Mucosa of stomach (tissue), 1 donor: ENCODE data around the gene CAVIN4.

Experiments
- H3K27me3 ChIP-seq: one replicate; pipeline ENCODE4 v1.7.0; 2013; ENCODE audit warnings: mild to moderate bottlenecking, low read length; ENCODE audit not compliant: control insufficient read depth, insufficient read depth
- H3K36me3 ChIP-seq: one replicate; pipeline ENCODE4 v1.7.0; 2013; ENCODE audit warnings: low read length; ENCODE audit not compliant: control insufficient read depth, insufficient read depth
- H3K4me1 ChIP-seq: one replicate; pipeline ENCODE4 v1.7.0; 2013; ENCODE audit warnings: mild to moderate bottlenecking, low read length; ENCODE audit not compliant: control insufficient read depth, insufficient read depth
- H3K4me3 ChIP-seq: one replicate; pipeline ENCODE4 v1.7.0; 2013; ENCODE audit warnings: low read length
- H3K9ac ChIP-seq: one replicate; pipeline ENCODE4 v1.7.0; 2013; ENCODE audit warnings: mild to moderate bottlenecking, low read length, moderate library complexity
- H3K9me3 ChIP-seq: one replicate; pipeline ENCODE4 v1.7.0; 2013; ENCODE audit warnings: mild to moderate bottlenecking, low read length, moderate library complexity; ENCODE audit not compliant: control insufficient read depth
- donor health status: Pancreatic carcinoma.

The CAVIN4 gene

DNA sequence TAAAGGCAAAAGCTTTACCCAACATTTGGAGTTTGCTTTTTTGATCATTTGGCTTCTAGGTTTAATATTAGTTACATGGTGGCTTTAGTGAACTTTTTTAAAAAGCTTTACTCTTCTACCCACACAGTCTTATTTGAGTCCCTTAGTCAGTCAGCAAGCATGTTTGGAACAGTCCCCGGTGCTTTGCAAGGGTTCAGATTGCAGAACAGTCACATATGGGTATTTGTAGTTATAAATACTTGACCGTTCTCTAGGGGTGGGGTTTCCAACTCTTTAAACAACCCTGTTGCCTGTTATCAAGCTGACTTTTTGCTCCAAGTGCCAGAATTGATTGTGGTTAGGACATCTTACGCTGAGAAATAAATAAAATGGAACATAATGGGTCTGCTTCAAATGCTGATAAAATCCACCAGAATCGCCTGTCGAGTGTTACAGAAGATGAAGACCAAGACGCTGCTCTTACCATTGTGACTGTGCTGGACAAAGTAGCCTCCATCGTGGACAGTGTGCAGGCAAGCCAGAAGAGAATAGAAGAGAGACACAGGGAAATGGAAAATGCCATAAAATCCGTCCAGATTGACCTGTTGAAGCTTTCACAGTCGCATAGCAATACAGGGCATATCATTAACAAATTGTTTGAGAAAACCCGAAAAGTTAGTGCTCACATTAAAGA, at the start of gene CAVIN4:
CAVIN4 (plus strand) TSS at position 304 of the 673 bp plus-strand sequence; CDS start at position 369, 65 bp downstream.
- no peaks in the 10 kb centered on the region for H3K4me1 ChIP-seq
- no peaks in the 10 kb centered on the region for H3K9me3 ChIP-seq
- no peaks in the 10 kb centered on the region for H3K27me3 ChIP-seq
- H3K4me3 ChIP-seq: no peak within 1 kb of the TSS
- no peaks in the 10 kb centered on the region for H3K36me3 ChIP-seq
- H3K9ac ChIP-seq: no peak within 1 kb of the TSS

- Histone ChIP-seq H3K9me3 (no peaks in the 10 kb centered on the region), H3K27me3 (no peaks in the 10 kb centered on the region), H3K4me3 (no peak overlapping the region), H3K36me3 (no peaks in the 10 kb centered on the region), H3K9ac (no peak overlapping the region), H3K4me1 (no peaks in the 10 kb centered on the region)
Observed at GRCh38 chr9:100534401-100534800, 43.5 kb upstream of the CAVIN4 start.

- Histone ChIP-seq H3K9me3 (no peaks in the 10 kb centered on the region), H3K9ac (no peak overlapping the region), H3K4me1 (no peaks in the 10 kb centered on the region), H3K36me3 (no peaks in the 10 kb centered on the region), H3K4me3 (no peak overlapping the region), H3K27me3 (no peaks in the 10 kb centered on the region)
Observed at GRCh38 chr9:100540327-100540726, 37.6 kb upstream of the CAVIN4 start.

DNA sequence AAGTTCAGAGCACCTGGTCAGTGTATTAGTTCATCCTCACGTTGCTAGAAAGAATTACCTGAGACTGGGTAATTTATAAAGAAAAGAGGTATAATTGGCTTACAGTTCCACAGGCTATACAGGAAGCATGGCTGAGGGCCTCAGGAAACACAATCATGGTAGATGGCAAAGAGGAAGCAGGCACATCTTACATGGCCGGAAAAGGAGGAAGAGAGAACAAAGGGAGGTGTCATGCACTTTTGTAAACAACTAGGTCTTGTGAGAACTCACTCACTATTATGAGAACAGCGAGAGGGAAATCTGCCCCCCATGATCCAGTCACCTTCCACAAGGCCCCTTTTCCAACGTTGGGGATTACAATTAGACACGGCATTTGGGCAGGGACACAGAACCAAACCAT, 28.8 kb upstream of the CAVIN4 start:
- no peak overlapping the region for H3K9ac ChIP-seq
- no peaks in the 10 kb centered on the region for H3K36me3 ChIP-seq
- no peaks in the 10 kb centered on the region for H3K4me1 ChIP-seq
- H3K27me3 ChIP-seq: no peaks in the 10 kb centered on the region
- H3K9me3 ChIP-seq: no peaks in the 10 kb centered on the region
- H3K4me3 ChIP-seq: no peak overlapping the region

DNA sequence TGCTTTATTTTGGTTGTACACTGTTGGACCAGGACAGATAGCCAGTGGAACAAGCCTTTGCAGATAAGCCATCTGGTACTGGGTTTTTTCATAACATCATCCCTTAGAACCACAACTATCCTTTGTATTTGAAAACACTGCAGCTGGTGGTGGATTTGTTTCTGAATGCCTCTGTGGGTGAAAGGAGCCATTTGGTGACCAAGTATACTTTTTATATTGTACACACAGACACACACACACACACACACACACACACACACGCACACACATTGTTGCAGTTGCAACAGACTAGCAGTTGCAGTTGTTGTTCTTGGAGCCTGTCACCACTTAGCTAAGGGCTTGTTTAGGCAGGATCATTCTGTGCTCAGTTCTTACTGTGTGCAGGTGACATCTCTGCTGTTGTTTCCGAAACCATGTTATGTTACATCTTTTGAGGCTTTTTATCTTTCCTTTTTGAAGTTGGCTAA, 22.9 kb upstream of the CAVIN4 start:
- Histone ChIP-seq H3K36me3 (no peaks in the 10 kb centered on the region), H3K9ac (no peak overlapping the region), H3K9me3 (no peaks in the 10 kb centered on the region), H3K27me3 (no peaks in the 10 kb centered on the region), H3K4me3 (no peak overlapping the region), H3K4me1 (no peaks in the 10 kb centered on the region)

DNA sequence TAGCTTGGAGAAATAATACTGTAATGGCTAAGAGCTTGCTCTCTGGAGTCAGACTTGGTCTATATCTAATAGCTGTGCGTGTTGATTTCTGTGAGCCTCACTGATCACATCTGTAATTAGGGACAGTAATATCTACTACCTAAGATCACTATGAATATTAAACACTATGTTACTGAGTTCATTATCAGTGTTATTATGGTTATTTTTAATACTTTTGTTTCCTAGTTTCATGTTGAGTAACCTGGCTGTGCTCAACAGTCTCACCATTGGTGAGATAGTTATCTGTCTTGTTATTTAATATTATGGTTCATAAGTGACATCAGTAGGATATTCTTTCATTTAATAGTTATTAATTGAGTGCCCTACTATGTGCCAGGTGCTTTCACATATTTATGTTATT, 22.4 kb upstream of the CAVIN4 start:
- Histone ChIP-seq H3K4me1 (no peaks in the 10 kb centered on the region), H3K9ac (no peak overlapping the region), H3K9me3 (no peaks in the 10 kb centered on the region), H3K36me3 (no peaks in the 10 kb centered on the region), H3K4me3 (no peak overlapping the region), H3K27me3 (no peaks in the 10 kb centered on the region)

DNA sequence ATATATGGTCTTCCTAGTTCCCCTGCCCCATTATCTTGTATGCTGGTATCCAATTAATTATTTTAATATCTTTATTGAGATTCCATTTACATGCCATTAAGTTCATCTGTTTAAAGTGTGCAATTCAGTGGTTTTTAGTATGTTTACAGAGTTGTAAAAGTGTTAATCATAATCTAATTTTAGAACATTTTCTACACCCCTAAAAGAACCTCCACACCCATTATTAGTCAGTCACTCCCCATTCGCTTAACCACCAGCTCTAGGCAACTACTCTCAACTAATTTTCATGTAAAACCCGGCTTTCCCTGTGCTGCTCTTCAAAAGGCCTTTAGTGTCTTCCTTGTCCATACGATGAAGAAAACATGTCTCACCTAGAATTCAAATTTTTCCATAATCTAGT, 20.8 kb upstream of the CAVIN4 start:
- Histone ChIP-seq H3K27me3 (no peaks in the 10 kb centered on the region), H3K9ac (no peak overlapping the region), H3K4me1 (no peaks in the 10 kb centered on the region), H3K4me3 (no peak overlapping the region), H3K9me3 (no peaks in the 10 kb centered on the region), H3K36me3 (no peaks in the 10 kb centered on the region)

- Histone ChIP-seq H3K4me3 (no peak overlapping the region), H3K27me3 (no peaks in the 10 kb centered on the region), H3K36me3 (no peaks in the 10 kb centered on the region), H3K9me3 (no peaks in the 10 kb centered on the region), H3K9ac (no peak overlapping the region), H3K4me1 (no peaks in the 10 kb centered on the region)
Observed at GRCh38 chr9:100561256-100561655, 16.6 kb upstream of the CAVIN4 start.

GRCh38 chr9:100567856-100568255, 10.0 kb upstream of the CAVIN4 start:
- Histone ChIP-seq H3K4me3 (no peak overlapping the region), H3K27me3 (no peaks in the 10 kb centered on the region), H3K9me3 (no peaks in the 10 kb centered on the region), H3K36me3 (no peaks in the 10 kb centered on the region), H3K4me1 (no peaks in the 10 kb centered on the region), H3K9ac (no peak overlapping the region)

DNA sequence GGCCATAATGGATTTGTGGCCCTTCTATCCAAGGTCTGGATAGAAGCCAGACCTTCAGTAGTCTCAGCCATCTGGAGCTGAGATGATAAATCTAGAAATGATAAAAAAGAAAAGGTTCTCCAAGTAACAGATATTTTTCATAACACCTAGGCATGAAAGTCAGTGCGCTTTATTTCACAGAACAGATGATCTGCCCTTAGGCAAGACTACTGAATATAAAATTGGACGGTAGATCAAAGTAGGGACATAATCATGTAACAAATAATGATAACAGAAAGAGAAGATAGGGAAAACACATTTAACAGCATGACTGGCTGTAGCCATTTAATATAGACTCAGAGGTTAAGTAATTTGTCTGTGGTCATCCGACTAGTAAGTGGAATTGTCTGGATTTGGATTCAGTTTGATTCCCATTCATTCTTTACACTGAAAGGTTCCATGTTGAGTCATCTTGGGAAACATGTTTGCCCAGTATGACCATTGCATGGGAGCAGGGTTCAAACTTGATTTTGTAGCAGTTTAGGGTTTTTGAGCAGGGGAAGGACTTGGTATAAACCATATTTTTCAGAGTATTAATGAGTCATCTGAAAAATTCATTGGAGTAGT, 4.1 kb upstream of the CAVIN4 start:
- Histone ChIP-seq H3K36me3 (no peaks in the 10 kb centered on the region), H3K4me1 (no peaks in the 10 kb centered on the region), H3K27me3 (no peaks in the 10 kb centered on the region), H3K4me3 (no peak overlapping the region), H3K9ac (no peak overlapping the region), H3K9me3 (no peaks in the 10 kb centered on the region)

DNA sequence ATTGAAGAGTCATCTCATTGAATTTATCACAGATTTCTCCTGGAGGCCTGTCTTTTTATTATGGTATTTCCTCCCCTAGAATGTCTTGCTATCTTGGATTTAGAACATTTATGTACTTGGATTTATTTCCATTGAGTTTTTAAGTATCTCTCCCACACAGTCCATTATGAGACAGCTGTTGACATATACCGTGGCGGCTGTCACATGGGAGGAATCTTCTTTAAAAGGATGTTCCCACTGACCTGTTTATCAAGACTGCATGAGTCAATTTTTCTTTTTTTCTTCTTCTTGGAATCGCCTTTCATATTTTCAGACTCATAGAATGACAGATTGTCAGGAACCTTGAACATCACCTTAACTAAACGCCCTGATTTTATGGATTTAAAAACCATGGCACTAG, 2.9 kb upstream of the CAVIN4 start:
- H3K4me1 ChIP-seq: no peaks in the 10 kb centered on the region
- no peaks in the 10 kb centered on the region for H3K9me3 ChIP-seq
- H3K27me3 ChIP-seq: no peaks in the 10 kb centered on the region
- H3K36me3 ChIP-seq: no peaks in the 10 kb centered on the region
- H3K9ac ChIP-seq: no peak overlapping the region
- no peak overlapping the region for H3K4me3 ChIP-seq

GRCh38 chr9:100575765-100576386, 2.0 kb upstream of the CAVIN4 start:
- no peak overlapping the region for H3K4me3 ChIP-seq
- no peak overlapping the region for H3K9ac ChIP-seq
- H3K9me3 ChIP-seq: no peaks in the 10 kb centered on the region
- no peaks in the 10 kb centered on the region for H3K4me1 ChIP-seq
- H3K36me3 ChIP-seq: no peaks in the 10 kb centered on the region
- H3K27me3 ChIP-seq: no peaks in the 10 kb centered on the region
